LNCaP clone FGC (cell line): ENCODE measurements around the gene EMX2.

Experiments used
- DNase-seq: peaks from one replicate; pipeline ENCODE4 v3.0.0-alpha.2; 2011; ENCODE audit warnings: low read depth
- H3K4me3 ChIP-seq: 2 replicates; pipeline ENCODE4 v1.5.1; 2011; ENCODE audit warnings: mild to moderate bottlenecking, low read depth, low read length, control low read depth
- CTCF ChIP-seq: IDR thresholded peaks from 2 replicates; pipeline ENCODE4 v1.5.1; 2012; ENCODE audit warnings: mild to moderate bottlenecking; ENCODE audit not compliant: control insufficient read depth, insufficient read depth; ENCODE audit errors: extremely low read depth

EMX2 gene

GRCh38 chr10:117560942-117561341, 18.4 kb downstream of the EMX2 start:
- DNase-seq, result no peak
- TF ChIP-seq CTCF, result no peak
- H3K4me3 ChIP-seq, result no peak overlapping the region

- no peak for DNase-seq
- no peak for TF ChIP-seq CTCF
Observed at GRCh38 chr10:117562220-117562619, 19.7 kb downstream of the EMX2 start.

GRCh38 chr10:117562896-117563737, 20.6 kb downstream of the EMX2 start:
- TF ChIP-seq CTCF, result no peak
- H3K4me3 ChIP-seq, result no peak overlapping the region
- no peak for DNase-seq

More at GRCh38 chr10:117562220-117562619, 19.7 kb downstream of the EMX2 start:
- H3K4me3 ChIP-seq, result no peak overlapping the region

GRCh38 chr10:117563780-117564179, 21.2 kb downstream of the EMX2 start:
- no peak overlapping the region for H3K4me3 ChIP-seq
- DNase-seq, result no peak
- no peak for TF ChIP-seq CTCF

GRCh38 chr10:117565068-117565467, 22.5 kb downstream of the EMX2 start:
- no peak for DNase-seq
- no peak overlapping the region for H3K4me3 ChIP-seq
- no peak for TF ChIP-seq CTCF

GRCh38 chr10:117568334-117568733, 25.8 kb downstream of the EMX2 start:
- H3K4me3 ChIP-seq, result no peak overlapping the region
- no peak for TF ChIP-seq CTCF

More at GRCh38 chr10:117568334-117568733, 25.8 kb downstream of the EMX2 start:
- DNase-seq, result no peak
